Psoas muscle (tissue), 8 donors: ENCODE data around the gene RPL37A. TPM values are rescaled to one million over a fixed set of nuclear protein-coding genes. Genes with fewer than 3 reads are reported as not detected.

ENCODE experiments used
- ATAC-seq, 4 donors: fragments of 200-7000 bp; cut with Tn5 transposase; one replicate each; pipeline ENCODE4 v1.9.1; 2020; ENCODE audit warnings: moderate library complexity in 3 of 4, mild to moderate bottlenecking in 2 of 4
- DNase-seq, 2 donors: peaks; one replicate each; pipeline ENCODE4 v3.0.0-alpha.2; 2020
- H3K27ac ChIP-seq: fragments of 200-600 bp; one replicate; pipeline ENCODE4 v1.8.0; 2022
- H3K27me3 ChIP-seq, 3 donors: fragments of 200-600 bp in 1 of 3; one replicate each; pipeline versions ENCODE4 v1.6.1 to v1.8.0; 2013 to 2022; ENCODE audit warnings: low read length in 2 of 3, mild to moderate bottlenecking in 2 of 3, moderate library complexity in 1 of 3; ENCODE audit not compliant: insufficient read depth in 3 of 3
- H3K36me3 ChIP-seq, 2 donors: fragments of 200-600 bp in 1 of 2; one replicate each; pipeline versions ENCODE4 v1.6.1 to v1.8.0; 2013 to 2022; ENCODE audit warnings: low read depth in 1 of 2, mild to moderate bottlenecking in 1 of 2, moderate library complexity in 1 of 2; ENCODE audit not compliant: insufficient read depth in 1 of 2
- H3K4me1 ChIP-seq: fragments of 200-600 bp; one replicate; pipeline ENCODE4 v1.8.0; 2022
- H3K4me3 ChIP-seq: fragments of 200-600 bp; one replicate; pipeline ENCODE4 v1.8.0; 2022; ENCODE audit warnings: mild to moderate bottlenecking
- H3K9me3 ChIP-seq: fragments of 200-600 bp; one replicate; pipeline ENCODE4 v1.8.0; 2022
- WGBS, 3 donors: extraction: QIAGEN DNeasy Blood & Tissue Kit; methylation state at CpG; one replicate each; pipeline versions ENCODE4 v1.1.6 to v1.1.7; 2013; 5-methylcytosine and 5-hydroxymethylcytosine counted together
- intact Hi-C, 2 donors: fragments of 100-400 bp; cut with DNase I; formaldehyde crosslinking; loops; one replicate each; pipeline versions ENCODE4 v1.11.0 to v1.14.2; 2022
- polyA plus RNA-seq, 3 donors: library from polyadenylated mRNA; stranded (reverse); fragments of 200-250 nt; gene quantifications; one replicate each; pipeline ENCODE4 v1.2.3, GENCODE V29; 2013
- total RNA-seq, 4 donors: library from RNA; stranded (reverse); fragmentation: NEBNext Ultra II Directional in 2 of 4; extraction: Animal tissue kit (Norgen Biotek cat#: 25700) in 2 of 4; gene quantifications; one replicate each; pipeline versions ENCODE4 v1.2.1 to v1.2.4, GENCODE V29; 2021 to 2023
- TF ChIP-seq, protein P1 (sequence below): fragments of 200-600 bp; IDR thresholded peaks from one replicate; pipeline ENCODE4 v1.8.0; 2022; ENCODE audit warnings: antibody characterized with exemption
- donor health status: healthy with polysubstance abuse.
- donor health status: DM: no; HTN: no; CAD: no; lungs with moderate emphysema.
- donor health status: Bipolar disorder and iron deficiency.
- donor health status: healthy.
- donor health status: DM: yes; HTN: yes; CAD: no.
- donor health status: DM: no; HTN: no; CAD: no.
- donor health status: DM: no; HTN: no; CAD: no.
- donor health status: DM: yes; HTN: yes; CAD: no.

The RPL37A gene
- total and polyA plus RNA-seq, 7 donors: 2,701 to 6,936 (median 3,343) TPM

- no peak overlapping the region for H3K4me3 ChIP-seq
- H3K27ac ChIP-seq: no peak overlapping the region
- 77 to 81% (median 78%) methylated on average over 9 of the region's 9 CpGs for WGBS, 3 donors
- H3K4me1 ChIP-seq: no peaks in the 10 kb centered on the region
- intact Hi-C loops: no loop called here
- no peak for ATAC-seq
- no peaks in the 10 kb centered on the region for H3K9me3 ChIP-seq
- DNase-seq: no peak
- no peaks in the 10 kb centered on the region for H3K27me3 ChIP-seq
- TF ChIP-seq, protein P1, sequence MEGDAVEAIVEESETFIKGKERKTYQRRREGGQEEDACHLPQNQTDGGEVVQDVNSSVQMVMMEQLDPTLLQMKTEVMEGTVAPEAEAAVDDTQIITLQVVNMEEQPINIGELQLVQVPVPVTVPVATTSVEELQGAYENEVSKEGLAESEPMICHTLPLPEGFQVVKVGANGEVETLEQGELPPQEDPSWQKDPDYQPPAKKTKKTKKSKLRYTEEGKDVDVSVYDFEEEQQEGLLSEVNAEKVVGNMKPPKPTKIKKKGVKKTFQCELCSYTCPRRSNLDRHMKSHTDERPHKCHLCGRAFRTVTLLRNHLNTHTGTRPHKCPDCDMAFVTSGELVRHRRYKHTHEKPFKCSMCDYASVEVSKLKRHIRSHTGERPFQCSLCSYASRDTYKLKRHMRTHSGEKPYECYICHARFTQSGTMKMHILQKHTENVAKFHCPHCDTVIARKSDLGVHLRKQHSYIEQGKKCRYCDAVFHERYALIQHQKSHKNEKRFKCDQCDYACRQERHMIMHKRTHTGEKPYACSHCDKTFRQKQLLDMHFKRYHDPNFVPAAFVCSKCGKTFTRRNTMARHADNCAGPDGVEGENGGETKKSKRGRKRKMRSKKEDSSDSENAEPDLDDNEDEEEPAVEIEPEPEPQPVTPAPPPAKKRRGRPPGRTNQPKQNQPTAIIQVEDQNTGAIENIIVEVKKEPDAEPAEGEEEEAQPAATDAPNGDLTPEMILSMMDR: no peak
- no peaks in the 10 kb centered on the region for H3K36me3 ChIP-seq
Observed at GRCh38 chr2:216491793-216492596, 6.6 kb upstream of the RPL37A start.

GRCh38 chr2:216492597-216493333, 5.9 kb upstream of the RPL37A start:
- WGBS, 3 donors: 71 to 77% (median 73%) methylated on average over 6 of the region's 6 CpGs
- Histone ChIP-seq H3K9me3 (no peaks in the 10 kb centered on the region), H3K36me3 (no peaks in the 10 kb centered on the region), H3K4me3 (no peak overlapping the region), H3K27ac (no peak overlapping the region), H3K27me3 (no peaks in the 10 kb centered on the region), H3K4me1 (peaks cover 6% of the 10 kb centered on the region)
- intact Hi-C loops: no loop called here
- DNase-seq (no peak), ATAC-seq (no peak)
- TF ChIP-seq, protein P1: no peak

GRCh38 chr2:216493334-216493685, 5.3 kb upstream of the RPL37A start:
- ATAC-seq (no peak), DNase-seq (no peak)
- TF ChIP-seq, protein P1: no peak
- 98 to 100% (median 100%) methylated on average over 1 of the region's 1 CpG for WGBS, 3 donors
- H3K27me3 ChIP-seq: no peaks in the 10 kb centered on the region
- no peaks in the 10 kb centered on the region for H3K36me3 ChIP-seq
- no peak overlapping the region for H3K27ac ChIP-seq
- no peak overlapping the region for H3K4me3 ChIP-seq
- intact Hi-C loops: no loop called here
- H3K4me1 ChIP-seq: peaks cover 7% of the 10 kb centered on the region
- no peaks in the 10 kb centered on the region for H3K9me3 ChIP-seq

DNA sequence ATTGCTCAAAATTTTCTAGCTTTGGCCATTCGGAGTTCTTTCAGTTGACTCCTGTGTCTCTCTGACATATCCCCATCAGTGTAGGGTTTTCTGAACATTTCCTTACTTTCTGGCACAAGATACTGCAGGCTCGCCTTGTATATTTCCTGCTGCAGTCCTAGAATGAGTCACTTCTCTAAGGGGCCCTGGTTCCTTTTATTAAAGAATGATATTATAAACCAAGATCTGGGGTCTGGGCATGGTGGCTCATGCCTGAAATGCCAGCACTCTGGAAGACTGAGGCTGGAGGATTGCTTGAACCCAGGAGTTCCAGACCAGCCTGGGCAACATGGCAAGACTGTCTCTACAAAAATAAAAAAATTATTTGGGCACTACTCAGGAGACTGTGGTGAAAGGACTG, 3.0 kb upstream of the RPL37A start:
- peaks cover 18% of the 10 kb centered on the region for H3K4me1 ChIP-seq
- no peaks in the 10 kb centered on the region for H3K27me3 ChIP-seq
- H3K9me3 ChIP-seq: no peaks in the 10 kb centered on the region
- 64 to 82% (median 75%) methylated on average over 2 of the region's 2 CpGs for WGBS, 3 donors
- ATAC-seq: no peak
- TF ChIP-seq, protein P1: no peak
- H3K4me3 ChIP-seq: no peak overlapping the region
- intact Hi-C loops: no loop called here
- no peak for DNase-seq
- peaks cover 3 to 14% of the 10 kb centered on the region in 2 donors for H3K36me3 ChIP-seq
- H3K27ac ChIP-seq: no peak overlapping the region
